ENCODE data around the gene PRDM16. TPM values are rescaled to one million over a fixed set of nuclear protein-coding genes. Genes with fewer than 3 reads are reported as not detected.

Gene PRDM16
- total RNA-seq, 1 experiment from 2014 or later = 5.3 TPM

DNA sequence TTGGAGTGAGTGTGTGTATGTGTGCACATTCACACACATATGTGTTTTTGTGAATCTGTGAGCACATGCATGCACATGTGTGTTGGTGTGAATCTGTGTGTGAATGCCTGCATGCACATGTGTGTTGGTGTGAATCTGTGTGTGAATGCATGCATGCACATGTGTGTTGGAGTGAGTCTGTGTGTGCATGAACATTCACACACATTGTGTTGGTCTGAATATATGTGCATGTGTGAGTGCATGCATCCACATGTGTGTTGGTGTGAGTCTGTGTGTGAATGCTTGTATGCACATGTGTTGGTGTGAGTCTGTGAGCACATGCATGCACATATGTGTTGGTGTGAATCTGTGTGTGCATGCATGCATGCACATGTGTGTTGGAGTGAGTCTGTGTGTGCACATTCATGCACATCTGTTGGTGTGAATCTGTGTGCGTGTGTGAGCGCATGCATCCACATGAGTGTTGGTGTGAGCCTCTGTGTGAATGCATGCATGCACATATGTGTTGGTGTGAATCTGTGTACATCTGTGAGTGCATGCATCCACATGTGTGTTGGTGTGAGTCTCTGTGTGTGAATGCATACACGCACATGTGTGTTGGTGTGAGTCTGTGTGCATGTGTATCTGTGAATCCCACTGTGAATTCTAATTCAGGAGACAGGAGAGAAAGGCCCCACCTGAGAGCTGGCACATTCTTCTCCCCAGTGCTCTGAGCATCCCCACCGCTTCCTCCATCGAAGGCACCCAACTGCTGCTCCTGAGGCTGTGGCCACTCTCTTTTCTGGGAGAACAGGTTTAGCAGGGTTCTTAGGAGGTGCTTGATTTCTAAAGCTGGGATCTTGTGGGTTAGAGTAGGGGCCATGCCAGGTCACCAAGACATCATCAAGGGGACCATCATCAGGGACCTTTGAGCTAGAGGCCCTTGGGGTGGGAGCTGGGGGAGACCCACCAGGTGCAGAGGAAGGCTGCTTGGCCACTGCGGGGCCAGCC lies 267.9 kb downstream of the PRDM16 start:
- Mint-ChIP-seq H3K4me1 (ENCODE audit: low read depth, unreplicated experiment) (no peaks in the 10 kb centered on the region), H3K9me3 (ENCODE audit: unreplicated experiment) (no peaks in the 10 kb centered on the region), H3K27me3 (ENCODE audit: insufficient read depth, unreplicated experiment) (no peaks in the 10 kb centered on the region), H3K27ac (ENCODE audit: unreplicated experiment) (no peak overlapping the region), H3K4me3 (ENCODE audit: unreplicated experiment) (no peak overlapping the region), H3K36me3 (ENCODE audit: insufficient read depth, unreplicated experiment) (no peaks in the 10 kb centered on the region)
- DNase-seq = peak in 1 of 2 experiments; percentile 45
- Histone ChIP-seq H3K9me3 (no peaks in the 10 kb centered on the region), H3K27me3 (replicated peaks; ENCODE audit: control insufficient read depth, insufficient read depth, low read length) (no peaks in the 10 kb centered on the region), H3K4me3 (ENCODE audit: low read depth, low read length) (no peak overlapping the region), H3K4me1 (peaks cover 20% of the 10 kb centered on the region), H3K36me3 (ENCODE audit: control insufficient read depth, insufficient read depth, low read length) (no peaks in the 10 kb centered on the region)
- intact Hi-C loops (cut with micrococcal nuclease; ENCODE audit: unreplicated experiment) = no loop called here
- BruUV-seq (replicated peaks) = no TSS peak
- TF ChIP-seq, protein P1, sequence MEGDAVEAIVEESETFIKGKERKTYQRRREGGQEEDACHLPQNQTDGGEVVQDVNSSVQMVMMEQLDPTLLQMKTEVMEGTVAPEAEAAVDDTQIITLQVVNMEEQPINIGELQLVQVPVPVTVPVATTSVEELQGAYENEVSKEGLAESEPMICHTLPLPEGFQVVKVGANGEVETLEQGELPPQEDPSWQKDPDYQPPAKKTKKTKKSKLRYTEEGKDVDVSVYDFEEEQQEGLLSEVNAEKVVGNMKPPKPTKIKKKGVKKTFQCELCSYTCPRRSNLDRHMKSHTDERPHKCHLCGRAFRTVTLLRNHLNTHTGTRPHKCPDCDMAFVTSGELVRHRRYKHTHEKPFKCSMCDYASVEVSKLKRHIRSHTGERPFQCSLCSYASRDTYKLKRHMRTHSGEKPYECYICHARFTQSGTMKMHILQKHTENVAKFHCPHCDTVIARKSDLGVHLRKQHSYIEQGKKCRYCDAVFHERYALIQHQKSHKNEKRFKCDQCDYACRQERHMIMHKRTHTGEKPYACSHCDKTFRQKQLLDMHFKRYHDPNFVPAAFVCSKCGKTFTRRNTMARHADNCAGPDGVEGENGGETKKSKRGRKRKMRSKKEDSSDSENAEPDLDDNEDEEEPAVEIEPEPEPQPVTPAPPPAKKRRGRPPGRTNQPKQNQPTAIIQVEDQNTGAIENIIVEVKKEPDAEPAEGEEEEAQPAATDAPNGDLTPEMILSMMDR (IDR thresholded peaks at IDR 0.05; ENCODE audit: insufficient read depth in 1 of 2, low read depth in 1 of 2, low read length in 1 of 2, severe bottlenecking in 1 of 2, unreplicated experiment in 1 of 2) = no peak
- ChIA-PET CTCF (no interaction called here), POLR2A (no interaction called here)

GRCh38 chr1:3337798-3338724 lies 269.1 kb downstream of the PRDM16 start:
- H3K9me3 ChIP-seq = no peaks in the 10 kb centered on the region
- CTCF ChIA-PET = no interaction called here

GRCh38 chr1:3338725-3339070 lies 269.7 kb downstream of the PRDM16 start:
- H3K9me3 Mint-ChIP-seq (ENCODE audit: unreplicated experiment) = peaks cover 8% of the 10 kb centered on the region
- no peaks in the 10 kb centered on the region for H3K36me3 Mint-ChIP-seq (ENCODE audit: insufficient read depth, unreplicated experiment)
- Histone ChIP-seq H3K27me3 (replicated peaks; ENCODE audit: control insufficient read depth, insufficient read depth, low read length) (no peaks in the 10 kb centered on the region), H3K9me3 (no peaks in the 10 kb centered on the region), H3K4me3 (ENCODE audit: low read depth, low read length) (no peak overlapping the region), H3K4me1 (peaks cover 20% of the 10 kb centered on the region), H3K36me3 (ENCODE audit: control insufficient read depth, insufficient read depth, low read length) (no peaks in the 10 kb centered on the region)
- no peak overlapping the region for H3K4me3 Mint-ChIP-seq (ENCODE audit: unreplicated experiment)
- ChIA-PET CTCF (no interaction called here), POLR2A (no interaction called here)
- H3K27me3 Mint-ChIP-seq (ENCODE audit: insufficient read depth, unreplicated experiment) = no peaks in the 10 kb centered on the region
- TF ChIP-seq, protein P1 (IDR thresholded peaks at IDR 0.05; ENCODE audit: insufficient read depth in 1 of 2, low read depth in 1 of 2, low read length in 1 of 2, severe bottlenecking in 1 of 2, unreplicated experiment in 1 of 2) = no peak
- no TSS peak for BruUV-seq (replicated peaks)
- no peak for DNase-seq
- no peak overlapping the region for H3K27ac Mint-ChIP-seq (ENCODE audit: unreplicated experiment)
- intact Hi-C loops (cut with micrococcal nuclease; ENCODE audit: unreplicated experiment) = no loop called here
- no peaks in the 10 kb centered on the region for H3K4me1 Mint-ChIP-seq (ENCODE audit: low read depth, unreplicated experiment)

More at GRCh38 chr1:3337798-3338724, 269.1 kb downstream of the PRDM16 start:
- Histone ChIP-seq H3K27me3 (replicated peaks; ENCODE audit: control insufficient read depth, insufficient read depth, low read length) (no peaks in the 10 kb centered on the region), H3K4me3 (ENCODE audit: low read depth, low read length) (no peak overlapping the region), H3K36me3 (ENCODE audit: control insufficient read depth, insufficient read depth, low read length) (no peaks in the 10 kb centered on the region), H3K4me1 (peaks cover 20% of the 10 kb centered on the region)
- no peak for DNase-seq
- Mint-ChIP-seq H3K27ac (ENCODE audit: unreplicated experiment) (no peak overlapping the region), H3K4me3 (ENCODE audit: unreplicated experiment) (no peak overlapping the region), H3K27me3 (ENCODE audit: insufficient read depth, unreplicated experiment) (no peaks in the 10 kb centered on the region), H3K4me1 (ENCODE audit: low read depth, unreplicated experiment) (no peaks in the 10 kb centered on the region), H3K36me3 (ENCODE audit: insufficient read depth, unreplicated experiment) (no peaks in the 10 kb centered on the region), H3K9me3 (ENCODE audit: unreplicated experiment) (peaks cover 2% of the 10 kb centered on the region)
- TF ChIP-seq, protein P1 (IDR thresholded peaks at IDR 0.05; ENCODE audit: insufficient read depth in 1 of 2, low read depth in 1 of 2, low read length in 1 of 2, severe bottlenecking in 1 of 2, unreplicated experiment in 1 of 2) = no peak
- POLR2A ChIA-PET = no interaction called here
- BruUV-seq (replicated peaks) = no TSS peak
- intact Hi-C loops (cut with micrococcal nuclease; ENCODE audit: unreplicated experiment) = no loop called here
